ENCODE data around the gene NR2C1.

Gene NR2C1

DNA sequence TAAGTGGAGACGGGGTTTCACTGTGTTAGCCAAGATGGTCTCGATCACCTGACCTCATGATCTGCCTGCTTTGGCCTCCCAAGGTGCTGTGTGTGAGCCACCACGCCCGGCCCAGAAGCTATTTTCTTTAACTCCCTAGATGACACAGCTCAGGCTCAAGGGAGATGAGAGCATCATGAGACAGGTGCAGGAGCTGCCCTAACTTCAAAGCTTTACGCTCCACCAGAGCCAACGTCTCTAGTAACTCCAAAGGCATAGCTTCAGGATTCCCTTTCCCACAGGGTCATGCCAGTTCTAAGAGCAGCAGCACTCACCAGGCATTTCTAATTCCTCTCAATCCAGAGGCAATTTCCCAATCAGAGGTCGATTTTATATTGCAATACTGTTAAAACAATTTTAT is 91.0 kb downstream of the NR2C1 start:
- TF ChIP-seq, protein P1, sequence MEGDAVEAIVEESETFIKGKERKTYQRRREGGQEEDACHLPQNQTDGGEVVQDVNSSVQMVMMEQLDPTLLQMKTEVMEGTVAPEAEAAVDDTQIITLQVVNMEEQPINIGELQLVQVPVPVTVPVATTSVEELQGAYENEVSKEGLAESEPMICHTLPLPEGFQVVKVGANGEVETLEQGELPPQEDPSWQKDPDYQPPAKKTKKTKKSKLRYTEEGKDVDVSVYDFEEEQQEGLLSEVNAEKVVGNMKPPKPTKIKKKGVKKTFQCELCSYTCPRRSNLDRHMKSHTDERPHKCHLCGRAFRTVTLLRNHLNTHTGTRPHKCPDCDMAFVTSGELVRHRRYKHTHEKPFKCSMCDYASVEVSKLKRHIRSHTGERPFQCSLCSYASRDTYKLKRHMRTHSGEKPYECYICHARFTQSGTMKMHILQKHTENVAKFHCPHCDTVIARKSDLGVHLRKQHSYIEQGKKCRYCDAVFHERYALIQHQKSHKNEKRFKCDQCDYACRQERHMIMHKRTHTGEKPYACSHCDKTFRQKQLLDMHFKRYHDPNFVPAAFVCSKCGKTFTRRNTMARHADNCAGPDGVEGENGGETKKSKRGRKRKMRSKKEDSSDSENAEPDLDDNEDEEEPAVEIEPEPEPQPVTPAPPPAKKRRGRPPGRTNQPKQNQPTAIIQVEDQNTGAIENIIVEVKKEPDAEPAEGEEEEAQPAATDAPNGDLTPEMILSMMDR (IDR thresholded peaks at IDR 0.05; ENCODE audit: insufficient read depth, low read depth, low read length, missing control alignments), result no peak
- no peak overlapping the region for H3K4me3 ChIP-seq (ENCODE audit: low read length)
- no peak for DNase-seq (ENCODE audit: low read depth)

GRCh38 chr12:94980577-94980976 is 92.8 kb downstream of the NR2C1 start:
- H3K4me3 ChIP-seq (ENCODE audit: low read length), result no peak overlapping the region
- TF ChIP-seq, protein P1 (IDR thresholded peaks at IDR 0.05; ENCODE audit: insufficient read depth, low read depth, low read length, missing control alignments), result peak; percentile 25
- no peak for DNase-seq (ENCODE audit: low read depth)

DNA sequence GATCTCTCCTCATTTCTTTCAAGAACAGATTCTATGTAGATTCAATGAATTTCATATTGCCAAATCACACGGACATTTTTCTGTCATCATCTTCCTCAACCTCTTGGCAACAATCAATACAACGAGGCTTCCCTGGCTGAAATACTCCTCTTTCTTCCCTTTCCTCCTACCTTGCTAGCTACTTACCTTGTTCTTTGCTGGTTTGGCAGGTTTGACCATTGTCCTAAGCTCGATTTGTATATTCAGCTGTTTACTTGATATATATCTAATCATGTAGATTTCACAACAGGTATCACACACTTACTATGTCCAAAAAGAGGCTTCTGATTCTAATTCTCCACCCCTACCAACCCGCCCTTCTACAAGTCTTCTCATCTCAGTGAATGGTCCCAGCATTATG is 93.5 kb downstream of the NR2C1 start:
- H3K4me3 ChIP-seq (ENCODE audit: low read length), result no peak overlapping the region
- no peak for DNase-seq (ENCODE audit: low read depth)
- TF ChIP-seq, protein P1 (IDR thresholded peaks at IDR 0.05; ENCODE audit: insufficient read depth, low read depth, low read length, missing control alignments), result no peak

DNA sequence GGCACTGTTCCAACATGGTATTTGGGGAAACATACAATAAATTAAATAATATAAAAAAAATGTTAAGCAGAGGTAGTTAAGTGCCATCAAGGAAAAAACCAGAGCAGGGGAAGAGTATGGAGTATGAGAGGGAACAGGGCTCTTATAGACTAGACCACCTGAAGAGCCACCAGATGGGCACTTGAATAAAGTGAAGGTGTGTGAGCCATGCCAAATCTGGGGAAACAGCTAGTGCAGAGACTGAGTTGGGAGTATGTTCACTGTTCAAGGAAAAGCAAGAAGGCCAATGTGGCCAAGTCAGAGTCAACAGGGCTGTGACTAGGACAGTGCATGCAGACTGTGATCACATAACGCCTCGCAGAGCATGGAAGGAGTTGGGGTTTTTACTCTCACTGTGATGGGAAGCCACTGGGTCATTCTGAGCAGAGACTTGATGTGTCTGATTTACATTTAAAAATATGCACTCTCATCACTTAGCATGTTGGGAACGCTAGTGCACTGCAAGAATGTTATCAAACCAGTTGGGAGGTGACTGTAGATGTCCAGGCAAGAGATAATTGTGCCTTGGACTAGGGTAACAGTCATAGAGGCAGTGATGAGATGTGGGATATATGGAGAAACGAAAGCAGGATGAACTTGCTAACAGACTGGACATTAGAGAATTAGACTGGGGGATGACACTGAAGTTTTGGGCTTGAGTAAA is 95.5 kb downstream of the NR2C1 start:
- no peak overlapping the region for H3K4me3 ChIP-seq (ENCODE audit: low read length)
- DNase-seq (ENCODE audit: low read depth), result peak; percentile 66
- TF ChIP-seq, protein P1 (IDR thresholded peaks at IDR 0.05; ENCODE audit: insufficient read depth, low read depth, low read length, missing control alignments), result no peak

DNA sequence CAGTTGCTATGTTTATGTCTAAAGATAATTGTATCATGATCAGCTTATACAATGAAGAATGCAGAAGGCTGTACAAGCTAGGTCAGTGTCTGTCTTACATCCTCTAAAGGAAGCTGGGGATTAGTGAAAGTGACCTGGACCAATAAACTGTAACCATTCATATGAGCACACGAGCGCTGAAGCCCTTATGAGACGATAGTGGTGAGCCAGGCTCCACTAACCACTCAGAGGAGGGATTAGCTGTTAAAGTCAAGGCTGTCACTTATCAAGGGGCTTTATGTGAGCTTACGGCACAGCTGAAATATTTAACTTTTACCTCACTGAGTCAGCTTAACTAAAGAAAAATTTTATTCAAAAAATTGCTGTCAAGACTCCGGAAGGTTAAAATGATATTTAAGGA is 100.2 kb downstream of the NR2C1 start:
- DNase-seq (ENCODE audit: low read depth), result no peak
- H3K4me3 ChIP-seq (ENCODE audit: low read length), result no peak overlapping the region
- TF ChIP-seq, protein P1 (IDR thresholded peaks at IDR 0.05; ENCODE audit: insufficient read depth, low read depth, low read length, missing control alignments), result no peak

- TF ChIP-seq, protein P1 (IDR thresholded peaks at IDR 0.05; ENCODE audit: insufficient read depth, low read depth, low read length, missing control alignments), result no peak
- no peak overlapping the region for H3K4me3 ChIP-seq (ENCODE audit: low read length)
- DNase-seq (ENCODE audit: low read depth), result no peak
Observed at GRCh38 chr12:94972795-94973194, 100.6 kb downstream of the NR2C1 start.

GRCh38 chr12:94971923-94972322 is 101.5 kb downstream of the NR2C1 start:
- no peak for DNase-seq (ENCODE audit: low read depth)
- TF ChIP-seq, protein P1 (IDR thresholded peaks at IDR 0.05; ENCODE audit: insufficient read depth, low read depth, low read length, missing control alignments), result no peak

More at GRCh38 chr12:94971923-94972322, 101.5 kb downstream of the NR2C1 start:
- no peak overlapping the region for H3K4me3 ChIP-seq (ENCODE audit: low read length)

Data from epithelial cell of esophagus (primary cell).